H1 (cell line): ENCODE measurements around the gene IL17RD. TPM values are rescaled to one million over a fixed set of nuclear protein-coding genes. Genes with fewer than 3 reads are reported as not detected.
A peak's percentile ranks its signal among the peaks of the same experiment; 100 is the strongest.

Experiments
- CBX8 ChIP-seq: fragments of 300-800, 300-1000 bp; sonication (generic); IDR thresholded peaks from 2 replicates; pipeline ENCODE4 v1.7.1; 2016; ENCODE audit warnings: low read depth, low read length, borderline replicate concordance
- CEBPB ChIP-seq: IDR thresholded peaks from 2 replicates; pipeline ENCODE4 v1.6.1; 2012; ENCODE audit warnings: low read depth, low read length
- CHD1 ChIP-seq: IDR thresholded peaks from 2 replicates; pipeline ENCODE4 v1.6.1; 2012; ENCODE audit warnings: low read depth, low read length, improper control_type of control experiment
- CHD7 ChIP-seq: fragments of 300-600 bp; sonication (generic); IDR thresholded peaks from 2 replicates; pipeline ENCODE4 v1.7.1; 2012; ENCODE audit warnings: low read length, moderate library complexity, mild to moderate bottlenecking, inconsistent platforms; ENCODE audit not compliant: insufficient replicate concordance
- JUND ChIP-seq: IDR thresholded peaks from 2 replicates; pipeline ENCODE4 v1.6.1; 2011; ENCODE audit warnings: mild to moderate bottlenecking, improper control_type of control experiment, low read length
- KDM4A ChIP-seq: IDR thresholded peaks from one replicate; pipeline ENCODE4 v1.7.1; 2012; ENCODE audit warnings: low read depth, mild to moderate bottlenecking, moderate library complexity, low read length, inconsistent platforms; ENCODE audit not compliant: severe bottlenecking
- POLR2A ChIP-seq, 2 experiments: IDR thresholded peaks; 1 replicate in 1 of 2; 2 replicates in 1 of 2; pipeline ENCODE4 v1.6.1; 2011; ENCODE audit warnings: low read depth in 2 of 2, low read length in 2 of 2, mild to moderate bottlenecking in 2 of 2; ENCODE audit errors: control extremely low read depth in 1 of 2
- RAD21 ChIP-seq, 2 experiments: IDR thresholded peaks in 1 of 2; conservative IDR thresholded peaks in 1 of 2; 2 replicates each; pipeline ENCODE4 v1.6.1; 2011; ENCODE audit warnings: low read depth in 2 of 2, low read length in 2 of 2, improper control_type of control experiment in 1 of 2, inconsistent platforms in 1 of 2, mild to moderate bottlenecking in 1 of 2, moderate library complexity in 1 of 2
- SP2 ChIP-seq: IDR thresholded peaks from 2 replicates; pipeline ENCODE4 v1.6.1; 2012; ENCODE audit warnings: mild to moderate bottlenecking, low read length, inconsistent platforms
- USF2 ChIP-seq: IDR thresholded peaks from 2 replicates; pipeline ENCODE4 v1.6.1; 2011; ENCODE audit warnings: low read length, improper control_type of control experiment
- ZNF274 ChIP-seq: IDR thresholded peaks from 2 replicates; pipeline ENCODE4 v1.7.0; 2012; ENCODE audit warnings: low read length, borderline replicate concordance; ENCODE audit errors: extremely low read depth
- polyA plus RNA-seq, 7 experiments: library from polyadenylated mRNA; depleted of rRNA in 3 of 7; stranded (reverse) in 5 of 7; unstranded in 2 of 7; fragments of >200 nt in 5 of 7; fragments of 200-250 nt in 2 of 7; gene quantifications; 1 replicate in 5 of 7; 2 replicates in 1 of 7; 4 replicates in 1 of 7; pipeline versions ENCODE4 v1.2.1 to v1.2.3, GENCODE V29; 2011 to 2013; ENCODE audit warnings: missing spikeins in 2 of 7, mixed read lengths in 2 of 7
- total RNA-seq: library from RNA; stranded (reverse); fragmentation: NEBNext Ultra II Directional; extraction: Animal tissue kit (Norgen Biotek cat#: 25700); gene quantifications from 2 replicates; pipeline ENCODE4 v1.2.1, GENCODE V29; 2021

The IL17RD gene
- total and polyA plus RNA-seq, 2 of the 8 experiments (the other 6 are each of a cell fraction or from before 2014, with no cell fraction given): 10.9 to 48.9 TPM

GRCh38 chr3:57065588-57065987 lies 99.6 kb downstream of the IL17RD start (continued):
- TF ChIP-seq CHD7 (no peak), JUND (no peak), KDM4A (no peak), CEBPB (no peak), USF2 (no peak), ZNF274 (no peak), CBX8 (no peak), SP2 (no peak), CHD1 (no peak), RAD21 (IDR thresholded peaks at IDR 0.05 in 1 of 2, conservative IDR thresholded peaks at IDR 0.05 in 1 of 2; ENCODE audit: low read depth in 2 of 2, low read length in 2 of 2) (peak in 1 of 2 experiments; percentile 18; a peak in 1 of 4 replicates), POLR2A (IDR thresholded peaks at IDR 0.05; ENCODE audit: control extremely low read depth in 1 of 2, low read depth in 2 of 2, low read length in 2 of 2) (no peak)
